GM18907 (cell line): ENCODE results near the gene ADPGK.
"Not testable (repeated sequence)": the region's sequence is repeated elsewhere in the genome, so short reads cannot be mapped to it uniquely, and the experiment has no call there.

Source experiments
- ATAC-seq: cut with Tn5 transposase; IDR thresholded peaks from one replicate; pipeline ENCODE4 v1.9.1; 2021; ENCODE audit warnings: mild to moderate bottlenecking, moderate library complexity; ENCODE audit not compliant: unreplicated experiment

ADPGK gene

DNA sequence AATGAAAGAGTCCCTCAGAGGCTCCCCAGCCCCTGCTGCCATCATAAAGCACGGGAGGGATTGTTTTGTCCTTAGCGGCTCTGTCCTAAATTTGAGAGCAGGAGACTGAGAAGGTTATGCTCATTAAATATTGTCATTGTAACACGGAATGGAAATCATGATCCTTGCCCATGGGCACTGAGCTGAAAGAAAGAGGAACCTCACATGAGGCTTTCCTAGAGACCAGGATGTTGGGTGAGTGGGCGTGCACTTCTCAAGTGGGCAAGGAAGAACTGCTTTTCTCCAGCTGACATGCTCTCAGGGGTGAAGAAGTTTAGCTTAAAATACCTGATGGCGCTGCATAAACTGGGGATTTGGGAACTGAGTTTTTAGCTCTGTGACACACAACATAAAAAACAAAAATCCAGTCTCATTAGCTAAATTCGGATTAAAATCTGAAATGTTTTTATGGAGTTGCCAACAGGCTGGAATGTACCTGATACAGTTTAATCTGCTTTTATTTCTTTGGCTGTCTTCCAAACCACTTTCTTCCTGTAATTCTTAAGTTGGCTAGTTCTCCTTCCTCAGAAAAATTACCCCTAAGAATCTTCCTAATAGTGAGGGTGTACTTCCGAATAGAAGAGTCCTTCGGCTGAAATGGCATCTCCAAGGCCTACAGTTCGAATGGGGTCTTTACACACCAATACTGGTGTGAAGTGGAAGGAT, 31.7 kb downstream of the ADPGK start:
- no peak for ATAC-seq

GRCh38 chr15:72749700-72750099, 33.9 kb downstream of the ADPGK start:
- no peak for ATAC-seq

DNA sequence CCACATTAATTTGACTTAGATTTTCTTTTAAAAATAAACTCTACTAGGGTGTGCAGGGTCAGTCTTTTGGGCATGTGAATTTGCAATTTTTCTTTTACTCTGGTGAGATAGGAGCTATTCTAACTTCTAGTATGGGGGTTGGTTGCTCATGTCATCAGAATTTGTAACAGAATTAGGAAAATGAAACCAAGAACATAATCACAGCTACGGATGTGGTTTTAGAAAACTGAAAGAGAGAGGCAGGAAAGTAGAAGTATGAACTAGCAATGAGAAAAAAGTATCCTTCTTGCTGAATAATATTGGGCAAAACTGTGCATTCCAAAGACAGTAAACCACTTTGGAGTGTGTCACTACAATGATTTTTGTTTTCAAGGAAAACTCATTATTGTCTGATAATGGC, 43.3 kb downstream of the ADPGK start:
- ATAC-seq: no peak

DNA sequence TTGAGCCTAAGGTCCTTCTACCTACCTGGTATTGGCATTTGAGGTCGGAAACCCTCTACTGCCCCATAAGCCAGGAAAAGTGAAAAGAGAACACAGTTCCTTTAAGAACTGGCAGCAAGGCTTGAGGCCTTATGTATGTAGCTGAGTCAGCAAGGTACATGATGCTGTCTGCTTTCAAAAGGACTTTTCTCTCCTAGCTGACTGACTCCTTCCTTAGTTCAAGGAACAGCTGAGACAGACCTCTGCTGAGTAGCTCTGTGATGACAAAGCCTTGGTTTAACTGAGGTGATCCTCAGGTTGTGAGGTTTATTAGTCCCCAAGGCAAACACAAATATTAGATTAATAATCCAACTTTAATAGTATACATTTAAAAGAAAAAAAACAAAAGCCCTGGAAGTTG, 45.8 kb downstream of the ADPGK start:
- ATAC-seq: no peak

- no peak for ATAC-seq
Observed at GRCh38 chr15:72737061-72737460, 46.5 kb downstream of the ADPGK start.

DNA sequence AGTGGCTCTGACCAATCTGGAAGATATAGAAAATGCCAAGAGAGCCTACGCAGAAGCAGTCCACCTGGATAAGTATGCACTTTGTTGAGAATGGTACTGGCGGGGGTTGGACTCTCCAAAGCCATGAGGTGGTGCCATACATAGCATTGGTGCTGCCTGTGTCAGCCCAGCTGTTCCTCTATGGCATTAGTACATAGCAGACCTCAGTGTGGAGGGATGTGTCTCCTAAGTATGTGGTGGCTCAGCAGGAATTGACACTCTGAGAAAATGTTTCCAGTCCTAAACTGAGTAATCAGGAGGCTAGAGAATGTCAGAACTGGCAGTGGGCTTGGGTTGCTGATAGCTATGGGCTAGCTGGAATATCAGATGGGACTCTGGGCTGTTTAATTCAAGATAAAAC, 48.4 kb downstream of the ADPGK start:
- ATAC-seq: no peak

DNA sequence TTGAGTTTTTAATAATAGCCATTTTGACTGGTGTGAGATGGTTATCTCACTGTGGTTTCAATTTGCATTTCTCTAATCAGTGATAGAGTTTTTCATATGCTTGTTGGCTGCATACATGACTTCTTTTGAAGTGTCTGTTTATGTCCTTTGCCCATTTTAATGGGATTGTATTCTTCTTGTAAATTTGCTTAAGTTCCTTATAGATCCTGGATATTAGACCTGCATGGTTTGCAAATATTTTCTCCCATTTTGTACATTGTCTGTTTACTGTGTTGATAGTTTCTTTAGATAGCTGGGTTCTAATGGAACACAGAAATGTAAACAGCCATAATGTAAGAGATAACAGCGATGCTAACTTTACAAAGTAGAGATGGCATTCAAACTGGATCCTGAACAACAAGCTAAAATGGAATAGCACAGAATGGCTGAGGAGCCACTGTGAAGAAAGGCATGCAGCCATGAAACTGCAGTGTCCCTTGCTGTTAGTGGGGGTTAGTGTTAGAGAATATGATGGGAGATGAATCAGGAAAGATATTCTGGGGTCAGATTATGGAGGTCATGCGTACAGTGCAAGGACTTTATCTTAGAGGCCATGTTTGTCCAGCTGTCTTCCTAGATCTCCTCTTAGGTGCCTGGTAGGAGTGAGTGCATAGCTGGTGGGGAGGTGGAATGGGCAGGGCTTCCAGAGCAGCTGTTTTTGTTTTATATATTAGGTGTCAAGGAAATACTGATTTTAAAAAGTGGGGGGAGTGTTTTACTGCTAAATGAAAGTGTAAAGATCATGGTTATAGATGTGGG, 49.4 kb downstream of the ADPGK start:
- no peak for ATAC-seq

DNA sequence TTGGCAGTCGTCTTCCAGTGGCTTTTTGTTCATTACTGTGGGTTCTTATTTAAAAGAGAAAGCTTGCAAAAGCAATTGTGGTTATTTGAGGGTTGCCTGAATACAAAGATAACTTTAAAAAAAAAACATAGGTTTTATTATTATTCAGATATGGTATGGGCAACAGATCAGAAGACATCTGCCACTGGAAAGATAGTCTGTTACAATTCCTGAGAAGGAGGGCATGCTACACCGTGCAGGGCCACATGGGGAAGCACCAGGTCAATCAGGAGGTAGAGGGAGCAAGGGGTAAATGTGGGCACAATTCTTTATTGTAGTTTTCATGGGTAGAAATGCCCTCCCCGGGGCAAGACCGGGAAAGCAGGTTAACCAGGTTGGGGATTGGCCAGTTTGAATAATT, 51.0 kb downstream of the ADPGK start:
- no peak for ATAC-seq

DNA sequence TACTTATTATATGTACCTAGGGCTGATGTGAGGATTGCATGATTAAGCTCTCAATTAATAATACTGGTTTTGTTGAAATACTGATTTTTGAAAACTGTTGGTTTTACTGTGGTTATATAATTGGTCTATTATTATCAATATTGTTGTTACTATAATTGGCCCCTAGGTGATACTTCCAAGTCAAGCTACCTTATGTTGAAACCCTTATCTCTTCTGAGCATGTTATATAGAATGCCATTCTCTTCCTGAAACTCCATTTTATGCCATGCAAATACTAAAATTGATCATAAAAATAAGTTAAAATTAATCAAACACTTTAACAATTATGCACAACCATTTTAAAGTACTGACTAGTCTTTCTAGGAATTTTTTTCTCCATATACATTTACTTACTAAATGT, 51.5 kb downstream of the ADPGK start:
- ATAC-seq: no peak

GRCh38 chr15:72728821-72729220, 54.7 kb downstream of the ADPGK start:
- ATAC-seq: no peak

- not testable (repeated sequence) for ATAC-seq
Observed at GRCh38 chr15:72728249-72728648, 55.3 kb downstream of the ADPGK start.

- no peak for ATAC-seq
Observed at GRCh38 chr15:72727154-72727553, 56.4 kb downstream of the ADPGK start.

DNA sequence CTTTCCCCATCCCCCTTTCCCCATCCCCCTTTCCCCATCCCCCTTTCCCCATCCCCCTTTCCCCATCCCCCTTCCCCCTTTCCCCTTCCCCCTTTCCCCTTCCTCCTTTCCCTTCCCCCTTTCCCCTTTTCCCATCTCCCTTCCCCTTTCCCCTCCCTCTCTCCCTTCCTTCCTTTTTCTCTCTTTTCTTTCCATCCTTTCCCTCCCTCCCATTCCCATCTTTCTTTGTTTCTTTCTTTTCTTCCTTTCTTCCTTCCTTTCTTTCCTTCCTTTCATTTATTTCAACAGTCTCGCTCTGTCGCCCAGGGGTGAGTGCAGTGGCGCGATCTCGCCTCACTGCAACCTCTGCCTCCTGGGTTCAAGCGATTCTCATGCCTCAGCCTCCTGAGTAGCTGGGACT, 57.7 kb downstream of the ADPGK start:
- not testable (repeated sequence) for ATAC-seq

DNA sequence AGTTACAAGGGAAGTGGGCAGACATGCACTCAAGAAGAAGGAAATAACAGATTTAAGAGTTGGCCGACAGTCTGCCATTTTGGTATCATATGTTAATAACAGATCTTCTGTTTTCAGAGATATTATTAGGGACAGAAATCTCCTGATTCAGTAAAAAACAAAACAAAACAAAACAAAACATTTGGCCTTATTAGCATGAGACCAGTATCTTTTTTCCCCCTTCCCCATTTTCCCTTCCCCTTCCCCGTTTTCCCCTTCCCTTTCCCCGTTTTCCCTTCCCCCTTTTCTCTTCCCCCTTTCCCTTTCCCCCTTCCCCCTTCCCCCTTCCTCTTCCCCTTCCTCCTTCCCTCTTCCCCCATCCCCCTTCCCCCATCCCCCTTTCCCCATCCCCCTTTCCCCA, 58.1 kb downstream of the ADPGK start:
- no peak for ATAC-seq

GRCh38 chr15:72724028-72724427, 59.5 kb downstream of the ADPGK start:
- ATAC-seq: no peak

DNA sequence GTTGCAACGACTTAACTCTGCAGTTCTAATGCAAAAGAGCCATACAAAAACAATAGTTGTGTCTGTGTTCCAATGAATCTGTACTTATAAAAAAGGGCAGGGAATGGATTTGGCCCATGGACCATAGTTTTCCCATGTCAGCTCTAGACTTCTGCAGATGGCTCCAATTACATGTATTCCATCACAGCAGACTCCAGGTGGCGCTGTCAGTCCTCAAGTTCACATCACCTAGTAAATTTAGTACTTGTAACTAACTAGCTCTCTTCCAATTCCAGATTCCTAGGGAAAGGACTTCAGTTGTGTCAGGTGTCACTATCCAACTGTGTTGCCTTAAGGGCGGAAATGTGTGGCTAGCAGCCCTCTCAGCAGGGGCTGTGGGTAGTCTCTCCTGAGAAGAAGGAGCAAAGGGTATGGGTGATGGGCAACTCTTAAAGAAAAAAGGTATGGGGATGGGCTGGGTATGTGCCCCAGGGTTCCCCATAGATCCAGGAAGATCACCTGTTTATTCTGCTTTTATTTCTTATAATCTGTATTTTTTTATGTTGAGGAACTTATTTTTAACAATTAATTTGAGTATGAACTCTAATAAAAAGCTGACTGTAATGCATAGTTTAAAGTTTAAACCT, 61.4 kb downstream of the ADPGK start:
- ATAC-seq: no peak

- ATAC-seq: not testable (repeated sequence)
Observed at GRCh38 chr15:72708551-72709303, 74.8 kb downstream of the ADPGK start.

DNA sequence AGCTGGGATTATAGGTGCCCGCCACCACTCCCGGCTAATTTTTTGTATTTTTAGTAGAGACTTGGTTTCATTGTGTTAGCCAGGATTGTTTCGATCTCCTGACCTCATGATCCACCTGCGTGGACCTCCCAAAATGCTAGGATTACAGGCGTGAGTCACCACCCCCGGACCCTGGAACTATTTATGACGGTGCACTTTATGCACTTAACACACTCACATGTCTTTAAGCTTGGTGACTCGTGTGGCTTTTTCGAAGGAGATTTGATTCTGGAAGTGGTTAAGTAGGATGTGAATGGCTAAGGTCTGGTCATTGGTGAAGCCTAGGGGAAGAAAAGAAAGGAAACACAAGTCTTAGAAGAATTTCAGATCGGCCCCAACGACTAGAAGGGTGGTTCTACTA, 77.3 kb downstream of the ADPGK start:
- ATAC-seq: no peak
